H9 (cell line): ENCODE results near the gene TGFA. TPM values are rescaled to one million over a fixed set of nuclear protein-coding genes. Genes with fewer than 3 reads are reported as not detected.

Experiments
- DNase-seq: peaks from one replicate; pipeline ENCODE4 v3.0.0-alpha.2; 2017
- H2AFZ ChIP-seq: one replicate; pipeline ENCODE4 v1.6.1; 2013; ENCODE audit warnings: mild to moderate bottlenecking, low read length, control low read depth, moderate library complexity
- H2AK5ac ChIP-seq: 2 replicates; pipeline ENCODE4 v1.6.1; 2013; ENCODE audit warnings: low read length, control low read depth, mixed read lengths; ENCODE audit not compliant: insufficient read length
- H2BK120ac ChIP-seq: one replicate; pipeline ENCODE4 v1.6.1; 2013; ENCODE audit warnings: low read depth, mild to moderate bottlenecking, low read length, control low read depth, inconsistent platforms; ENCODE audit not compliant: poor library complexity, severe bottlenecking
- H2BK12ac ChIP-seq: 2 replicates; pipeline ENCODE4 v1.6.1; 2013; ENCODE audit warnings: low read length, control low read depth, mixed read lengths, low read depth; ENCODE audit not compliant: insufficient read length
- H2BK15ac ChIP-seq: 2 replicates; pipeline ENCODE4 v1.6.1; 2013; ENCODE audit warnings: low read depth, low read length, control low read depth
- H2BK20ac ChIP-seq: one replicate; pipeline ENCODE4 v1.6.1; 2013; ENCODE audit warnings: low read depth, mild to moderate bottlenecking, low read length, control low read depth, inconsistent platforms; ENCODE audit not compliant: poor library complexity, severe bottlenecking
- H2BK5ac ChIP-seq: 2 replicates; pipeline ENCODE4 v1.6.1; 2013; ENCODE audit warnings: low read length, control low read depth, mixed read lengths; ENCODE audit not compliant: insufficient read length
- H3K14ac ChIP-seq: 2 replicates; pipeline ENCODE4 v1.6.1; 2013; ENCODE audit warnings: low read length, control low read depth; ENCODE audit not compliant: insufficient read depth
- H3K18ac ChIP-seq: 2 replicates; pipeline ENCODE4 v1.6.1; 2013; ENCODE audit warnings: low read depth, mild to moderate bottlenecking, mixed read lengths, low read length, control low read depth; ENCODE audit not compliant: insufficient read length
- H3K23ac ChIP-seq: 2 replicates; pipeline ENCODE4 v1.6.1; 2013; ENCODE audit warnings: low read length, control low read depth, mixed read lengths, low read depth; ENCODE audit not compliant: insufficient read length
- H3K23me2 ChIP-seq: 2 replicates; pipeline ENCODE4 v1.6.1; 2013; ENCODE audit warnings: low read depth, mild to moderate bottlenecking, mixed read lengths, low read length, control low read depth; ENCODE audit not compliant: insufficient read length, poor library complexity, severe bottlenecking
- H3K27ac ChIP-seq: 2 replicates; pipeline ENCODE4 v1.5.1; 2013; ENCODE audit warnings: low read length, control low read depth, mixed read lengths, low read depth; ENCODE audit not compliant: insufficient read length
- H3K27me3 ChIP-seq: 2 replicates; pipeline ENCODE4 v1.6.1; 2013; ENCODE audit warnings: low read length, control low read depth, inconsistent platforms; ENCODE audit not compliant: insufficient read depth
- H3K4ac ChIP-seq: 2 replicates; pipeline ENCODE4 v1.6.1; 2013; ENCODE audit warnings: low read depth, mild to moderate bottlenecking, control low read depth, inconsistent platforms, low read length, moderate library complexity
- H3K4me1 ChIP-seq: 2 replicates; pipeline ENCODE4 v1.6.1; 2013; ENCODE audit warnings: low read length, control low read depth, inconsistent platforms; ENCODE audit not compliant: insufficient read depth
- H3K4me2 ChIP-seq: 2 replicates; pipeline ENCODE4 v1.6.1; 2013; ENCODE audit warnings: low read length, control low read depth, mixed read lengths; ENCODE audit not compliant: insufficient read length, insufficient read depth
- H3K56ac ChIP-seq: 2 replicates; pipeline ENCODE4 v1.6.1; 2013; ENCODE audit warnings: low read depth, mild to moderate bottlenecking, mixed read lengths, low read length, control low read depth; ENCODE audit not compliant: insufficient read length
- H3K79me1 ChIP-seq: 2 replicates; pipeline ENCODE4 v1.6.1; 2013; ENCODE audit warnings: low read depth, mild to moderate bottlenecking, moderate library complexity, low read length, control low read depth, inconsistent platforms; ENCODE audit not compliant: insufficient read depth, poor library complexity, severe bottlenecking
- H3K79me2 ChIP-seq: 2 replicates; pipeline ENCODE4 v1.6.1; 2013; ENCODE audit warnings: low read length, control low read depth, inconsistent platforms; ENCODE audit not compliant: insufficient read depth
- H3K9ac ChIP-seq: 2 replicates; pipeline ENCODE4 v1.6.1; 2013; ENCODE audit warnings: low read length, control low read depth, mixed read lengths; ENCODE audit not compliant: insufficient read length; ENCODE audit errors: extremely low read depth
- H3K9me3 ChIP-seq: one replicate; pipeline ENCODE4 v1.6.1; 2013; ENCODE audit warnings: low read depth, low read length, inconsistent platforms; ENCODE audit not compliant: control insufficient read depth
- H3T11ph ChIP-seq: one replicate; pipeline ENCODE4 v1.6.1; 2013; ENCODE audit warnings: mild to moderate bottlenecking, low read length, control low read depth, inconsistent platforms
- H4K20me1 ChIP-seq: one replicate; pipeline ENCODE4 v1.6.1; 2013; ENCODE audit not compliant: control insufficient read depth, insufficient read length, insufficient read depth
- H4K5ac ChIP-seq: 2 replicates; pipeline ENCODE4 v1.6.1; 2013; ENCODE audit warnings: low read depth, mild to moderate bottlenecking, mixed read lengths, low read length, control low read depth; ENCODE audit not compliant: insufficient read length
- H4K8ac ChIP-seq: replicated peaks from 2 replicates; pipeline ENCODE4 v1.6.1; 2013; ENCODE audit warnings: low read length, control low read depth, mixed read lengths, low read depth; ENCODE audit not compliant: insufficient read length
- H4K91ac ChIP-seq: 2 replicates; pipeline ENCODE4 v1.6.1; 2013; ENCODE audit warnings: low read depth, mild to moderate bottlenecking, moderate library complexity, mixed read lengths, low read length, control low read depth; ENCODE audit not compliant: insufficient read length
- H3K27ac Mint-ChIP-seq, 3 experiments: 2 replicates in 2 of 3; 3 replicates in 1 of 3; pipeline ENCODE4 v1.8.0; 2020 to 2021; ENCODE audit warnings: mixed read lengths in 3 of 3, mild to moderate bottlenecking in 1 of 3, moderate library complexity in 1 of 3
- H3K27me3 Mint-ChIP-seq: 2 replicates; pipeline ENCODE4 v1.8.0; 2021; ENCODE audit warnings: low read depth, mild to moderate bottlenecking, moderate library complexity, mixed read lengths
- H3K36me3 Mint-ChIP-seq, 3 experiments: 2 replicates in 2 of 3; 3 replicates in 1 of 3; pipeline ENCODE4 v1.8.0; 2020 to 2021; ENCODE audit warnings: low read depth in 3 of 3, mixed read lengths in 3 of 3; ENCODE audit not compliant: insufficient read depth in 1 of 3
- H3K4me1 Mint-ChIP-seq, 2 experiments: 2 replicates each; pipeline ENCODE4 v1.8.0; 2020; ENCODE audit warnings: mixed read lengths in 2 of 2
- H3K4me3 Mint-ChIP-seq, 2 experiments: 2 replicates in 1 of 2; 3 replicates in 1 of 2; pipeline ENCODE4 v1.8.0; 2020 to 2021; ENCODE audit warnings: mild to moderate bottlenecking in 2 of 2, mixed read lengths in 2 of 2, moderate library complexity in 1 of 2
- H3K9me3 Mint-ChIP-seq, 2 experiments: 2 replicates in 1 of 2; 3 replicates in 1 of 2; pipeline ENCODE4 v1.8.0; 2020; ENCODE audit warnings: mild to moderate bottlenecking in 2 of 2, mixed read lengths in 2 of 2, moderate library complexity in 1 of 2
- CTCF ChIP-seq: fragments of 200-600 bp; sonication (generic); conservative IDR thresholded peaks from 3 replicates; pipeline ENCODE4 v1.8.0; 2021; ENCODE audit warnings: antibody characterized with exemption, mild to moderate bottlenecking
- total RNA-seq: library from RNA; stranded (reverse); gene quantifications from 2 replicates; pipeline ENCODE4 v1.2.1, GENCODE V29; 2021

The TGFA gene
- total RNA-seq, 1 experiment from 2014 or later, result 3.3 TPM

- Histone ChIP-seq H2BK20ac (no peak overlapping the region), H3K4ac (no peak overlapping the region), H3T11ph (no peak overlapping the region), H2BK15ac (no peak overlapping the region), H3K27me3 (no peaks in the 10 kb centered on the region), H2BK12ac (no peak overlapping the region), H4K5ac (no peak overlapping the region), H3K27ac (no peak overlapping the region), H2BK120ac (no peak overlapping the region), H3K23me2 (no peaks in the 10 kb centered on the region), H4K20me1 (no peaks in the 10 kb centered on the region), H2AFZ (no peak overlapping the region), H3K14ac (no peak overlapping the region), H4K8ac (no peak overlapping the region), H3K18ac (no peak overlapping the region), H2BK5ac (no peak overlapping the region), H3K79me2 (no peaks in the 10 kb centered on the region), H2AK5ac (no peak overlapping the region), H3K4me2 (no peak overlapping the region), H4K91ac (no peak overlapping the region), H3K56ac (no peak overlapping the region), H3K9ac (no peak overlapping the region), H3K79me1 (no peaks in the 10 kb centered on the region), H3K9me3 (no peaks in the 10 kb centered on the region), H3K23ac (no peak overlapping the region), H3K4me1 (peaks cover 5% of the 10 kb centered on the region; the same call in 1 of the 2 replicates)
- H3K4me1 Mint-ChIP-seq, result peaks cover 21 to 22% of the 10 kb centered on the region in 2 experiments
- H3K27ac Mint-ChIP-seq, result peak overlapping the region in 1 of 3 experiments; percentile 20; a peak in 2 of 7 replicates
- H3K4me3 Mint-ChIP-seq, result no peak overlapping the region
- no peak for DNase-seq
- H3K36me3 Mint-ChIP-seq, result no peaks in the 10 kb centered on the region
- no peaks in the 10 kb centered on the region; a peak in 1 of 5 replicates for H3K9me3 Mint-ChIP-seq
- TF ChIP-seq CTCF, result no peak
- peaks cover 1% of the 10 kb centered on the region; the same call in 1 of the 2 replicates for H3K27me3 Mint-ChIP-seq
Observed at GRCh38 chr2:70523672-70523995, 30.0 kb downstream of the TGFA start.
